BE2C (cell line): ENCODE measurements around the gene GABBR1.

Experiments used
- DNase-seq: peaks from one replicate; pipeline ENCODE4 v3.0.0-alpha.2; 2020
- H3K27me3 ChIP-seq: fragments of 250-450 bp; sonication (Bioruptor Pico); 2 replicates; pipeline ENCODE4 v1.5.1; 2020; ENCODE audit warnings: mild to moderate bottlenecking
- H3K36me3 ChIP-seq: fragments of 250-450 bp; sonication (Bioruptor Pico); 2 replicates; pipeline ENCODE4 v1.5.1; 2020; ENCODE audit warnings: mild to moderate bottlenecking
- H3K4me1 ChIP-seq: fragments of 250-450 bp; sonication (Bioruptor Pico); 2 replicates; pipeline ENCODE4 v1.5.1; 2020
- H3K4me3 ChIP-seq: 2 replicates; pipeline ENCODE4 v1.5.1; 2011; ENCODE audit warnings: low read depth, low read length
- H3K9me3 ChIP-seq: fragments of 250-450 bp; sonication (Bioruptor Pico); 2 replicates; pipeline ENCODE4 v1.5.1; 2020
- CTCF ChIP-seq: IDR thresholded peaks from 2 replicates; pipeline ENCODE4 v1.5.1; 2012; ENCODE audit warnings: mild to moderate bottlenecking, low read depth, low read length

GABBR1 gene

GRCh38 chr6:29553268-29554057 lies 79.5 kb downstream of the GABBR1 start:
- Histone ChIP-seq H3K4me3 (no peak overlapping the region), H3K4me1 (no peaks in the 10 kb centered on the region), H3K9me3 (no peaks in the 10 kb centered on the region), H3K27me3 (peaks cover 28% of the 10 kb centered on the region), H3K36me3 (no peaks in the 10 kb centered on the region)
- peak; percentile 23 for DNase-seq
- TF ChIP-seq CTCF, result no peak

- Histone ChIP-seq H3K9me3 (no peaks in the 10 kb centered on the region), H3K4me3 (no peak overlapping the region), H3K4me1 (no peaks in the 10 kb centered on the region), H3K27me3 (peaks cover 28% of the 10 kb centered on the region), H3K36me3 (no peaks in the 10 kb centered on the region)
- no peak for TF ChIP-seq CTCF
- DNase-seq, result no peak
Observed at GRCh38 chr6:29552512-29553051, 80.4 kb downstream of the GABBR1 start.

- DNase-seq, result no peak
- Histone ChIP-seq H3K27me3 (no peaks in the 10 kb centered on the region; the same call in 1 of the 2 replicates), H3K9me3 (no peaks in the 10 kb centered on the region), H3K36me3 (no peaks in the 10 kb centered on the region), H3K4me3 (no peak overlapping the region), H3K4me1 (no peaks in the 10 kb centered on the region)
- TF ChIP-seq CTCF, result no peak
Observed at GRCh38 chr6:29547573-29547972, 85.4 kb downstream of the GABBR1 start.

GRCh38 chr6:29537714-29538403 lies 95.1 kb downstream of the GABBR1 start:
- no peak for TF ChIP-seq CTCF
- Histone ChIP-seq H3K4me1 (no peaks in the 10 kb centered on the region), H3K27me3 (no peaks in the 10 kb centered on the region), H3K36me3 (no peaks in the 10 kb centered on the region), H3K9me3 (no peaks in the 10 kb centered on the region), H3K4me3 (no peak overlapping the region)
- DNase-seq, result no peak

- Histone ChIP-seq H3K9me3 (no peaks in the 10 kb centered on the region), H3K4me1 (no peaks in the 10 kb centered on the region), H3K36me3 (no peaks in the 10 kb centered on the region), H3K27me3 (no peaks in the 10 kb centered on the region), H3K4me3 (no peak overlapping the region)
- no peak for TF ChIP-seq CTCF
- no peak for DNase-seq
Observed at GRCh38 chr6:29532320-29532951, 100.5 kb downstream of the GABBR1 start.
